ENCODE measurements around the gene GPR15LG. TPM values are rescaled to one million over a fixed set of nuclear protein-coding genes. Genes with fewer than 3 reads are reported as not detected.
"Not testable (repeated sequence)": the region's sequence is repeated elsewhere in the genome, so short reads cannot be mapped to it uniquely, and the experiment has no call there.

Gene GPR15LG
- 0.47 TPM in 1 of 2 replicates, not detected in the other for total RNA-seq

GRCh38 chr10:84173501-84173929, at the start of gene GPR15LG:
GPR15LG (plus strand) TSS chr10:84173801; CDS start chr10:84173852, 51 bp downstream.
- no peak for DNase-seq

GRCh38 chr10:84125910-84126784, 47.5 kb upstream of the GPR15LG start:
- DNase-seq, result not testable (repeated sequence)

- DNase-seq, result no peak
Observed at GRCh38 chr10:84126785-84127167, 46.8 kb upstream of the GPR15LG start.

GRCh38 chr10:84135836-84136235, 37.8 kb upstream of the GPR15LG start:
- DNase-seq, result no peak

GRCh38 chr10:84137811-84138210, 35.8 kb upstream of the GPR15LG start:
- DNase-seq, result no peak

- no peak for DNase-seq
Observed at GRCh38 chr10:84138478-84139125, 35.0 kb upstream of the GPR15LG start.

- peak; percentile 99 for DNase-seq
Observed at GRCh38 chr10:84139126-84140035, 34.2 kb upstream of the GPR15LG start, which contains the start of gene GHITM. GHITM (plus strand) TSS chr10:84139509; CDS start chr10:84141501, 1,992 bp downstream.

GRCh38 chr10:84140036-84140379, 33.6 kb upstream of the GPR15LG start:
- DNase-seq, result peak; percentile 45

GRCh38 chr10:84147347-84147746, 26.3 kb upstream of the GPR15LG start:
- DNase-seq, result no peak

GRCh38 chr10:84148006-84148597, 25.5 kb upstream of the GPR15LG start:
- DNase-seq, result peak; percentile 68

- DNase-seq, result no peak
Observed at GRCh38 chr10:84149854-84150253, 23.7 kb upstream of the GPR15LG start.

GRCh38 chr10:84152769-84153168, 20.8 kb upstream of the GPR15LG start:
- no peak for DNase-seq

- DNase-seq, result no peak
Observed at GRCh38 chr10:84155521-84155920, 18.1 kb upstream of the GPR15LG start.

GRCh38 chr10:84156009-84156408, 17.6 kb upstream of the GPR15LG start:
- no peak for DNase-seq

- DNase-seq, result no peak
Observed at GRCh38 chr10:84156768-84157167, 16.8 kb upstream of the GPR15LG start.

GRCh38 chr10:84158061-84158460, 15.5 kb upstream of the GPR15LG start:
- no peak for DNase-seq

GRCh38 chr10:84158550-84158949, 15.1 kb upstream of the GPR15LG start:
- no peak for DNase-seq

- DNase-seq, result no peak
Observed at GRCh38 chr10:84159076-84159685, 14.4 kb upstream of the GPR15LG start.

GRCh38 chr10:84160663-84161362, 12.8 kb upstream of the GPR15LG start:
- no peak for DNase-seq

GRCh38 chr10:84163996-84164395, 9.6 kb upstream of the GPR15LG start:
- DNase-seq, result no peak

GRCh38 chr10:84164442-84164841, 9.2 kb upstream of the GPR15LG start:
- DNase-seq, result no peak

Measured in dermis blood vessel endothelial cell (primary cell).